MM.1S (cell line): Measurements from ENCODE around the gene KRTAP17-1.
A peak's percentile ranks its signal among the peaks of the same experiment; 100 is the strongest.

ENCODE experiments used
- DNase-seq: peaks from one replicate; pipeline ENCODE4 v3.0.0-alpha.2; 2015
- H2AFZ ChIP-seq: fragments of 300-600 bp; sonication (generic); 2 replicates; pipeline ENCODE4 v1.6.0; 2016; ENCODE audit warnings: antibody characterized with exemption, low read length
- H3F3A ChIP-seq: fragments of 300-600 bp; sonication (generic); 2 replicates; pipeline ENCODE4 v1.6.1; 2016; ENCODE audit warnings: mild to moderate bottlenecking, antibody characterized with exemption, low read length, moderate library complexity, mixed read lengths; ENCODE audit not compliant: insufficient read depth
- H3K27ac ChIP-seq: fragments of 300-600 bp; sonication (generic); 2 replicates; pipeline ENCODE4 v1.5.1; 2016; ENCODE audit warnings: mild to moderate bottlenecking, low read length
- H3K27me3 ChIP-seq: fragments of 300-600 bp; sonication (generic); replicated peaks from 2 replicates; pipeline ENCODE4 v1.6.0; 2016; ENCODE audit warnings: low read length; ENCODE audit not compliant: insufficient read depth
- H3K36me3 ChIP-seq: fragments of 300-600 bp; sonication (generic); replicated peaks from 2 replicates; pipeline ENCODE4 v1.6.1; 2016; ENCODE audit warnings: mild to moderate bottlenecking, low read length, mixed read lengths; ENCODE audit not compliant: insufficient read depth
- H3K4me1 ChIP-seq: fragments of 300-600 bp; sonication (generic); 2 replicates; pipeline ENCODE4 v1.6.1; 2016; ENCODE audit warnings: low read length, mixed read lengths
- H3K4me2 ChIP-seq: fragments of 300-600 bp; sonication (generic); 2 replicates; pipeline ENCODE4 v1.6.0; 2016; ENCODE audit warnings: low read depth, low read length
- H3K4me3 ChIP-seq: fragments of 300-600 bp; sonication (generic); 2 replicates; pipeline ENCODE4 v1.5.1; 2016; ENCODE audit warnings: low read length, mixed read lengths
- H3K79me2 ChIP-seq: fragments of 300-600 bp; sonication (generic); 2 replicates; pipeline ENCODE4 v1.6.1; 2016; ENCODE audit warnings: mixed run types, low read length, mixed read lengths
- H3K9ac ChIP-seq: fragments of 300-600 bp; sonication (generic); 2 replicates; pipeline ENCODE4 v1.6.1; 2016; ENCODE audit warnings: low read length, mixed read lengths
- H3K9me2 ChIP-seq: fragments of 300-600 bp; sonication (generic); replicated peaks from 2 replicates; pipeline ENCODE4 v1.6.1; 2016; ENCODE audit warnings: mild to moderate bottlenecking, low read length, mixed read lengths; ENCODE audit not compliant: insufficient read depth
- H3K9me3 ChIP-seq: fragments of 300-600 bp; sonication (generic); replicated peaks from 2 replicates; pipeline ENCODE4 v1.6.1; 2016; ENCODE audit warnings: mild to moderate bottlenecking, low read length, mixed read lengths; ENCODE audit not compliant: insufficient read depth
- H4K20me1 ChIP-seq: fragments of 300-600 bp; sonication (generic); 2 replicates; pipeline ENCODE4 v1.6.1; 2016; ENCODE audit warnings: mild to moderate bottlenecking, low read length, moderate library complexity, mixed read lengths; ENCODE audit not compliant: insufficient read depth
- EZH2 ChIP-seq: fragments of 300-600 bp; sonication (generic); optimal IDR thresholded peaks from 2 replicates; pipeline ENCODE3; 2017; ENCODE audit warnings: low read depth, mild to moderate bottlenecking, antibody characterized with exemption, low read length, mixed read lengths
- EZH2phosphoT487 ChIP-seq: fragments of 300-600 bp; sonication (generic); IDR thresholded peaks from 2 replicates; pipeline ENCODE4 v1.6.1; 2018; ENCODE audit warnings: antibody characterized with exemption, low read length
- TF ChIP-seq, protein P1 (sequence below): fragments of 300-600 bp; sonication (generic); IDR thresholded peaks from 2 replicates; pipeline ENCODE4 v1.5.1; 2016; ENCODE audit warnings: antibody characterized with exemption, low read length, mixed read lengths

The KRTAP17-1 gene

DNA sequence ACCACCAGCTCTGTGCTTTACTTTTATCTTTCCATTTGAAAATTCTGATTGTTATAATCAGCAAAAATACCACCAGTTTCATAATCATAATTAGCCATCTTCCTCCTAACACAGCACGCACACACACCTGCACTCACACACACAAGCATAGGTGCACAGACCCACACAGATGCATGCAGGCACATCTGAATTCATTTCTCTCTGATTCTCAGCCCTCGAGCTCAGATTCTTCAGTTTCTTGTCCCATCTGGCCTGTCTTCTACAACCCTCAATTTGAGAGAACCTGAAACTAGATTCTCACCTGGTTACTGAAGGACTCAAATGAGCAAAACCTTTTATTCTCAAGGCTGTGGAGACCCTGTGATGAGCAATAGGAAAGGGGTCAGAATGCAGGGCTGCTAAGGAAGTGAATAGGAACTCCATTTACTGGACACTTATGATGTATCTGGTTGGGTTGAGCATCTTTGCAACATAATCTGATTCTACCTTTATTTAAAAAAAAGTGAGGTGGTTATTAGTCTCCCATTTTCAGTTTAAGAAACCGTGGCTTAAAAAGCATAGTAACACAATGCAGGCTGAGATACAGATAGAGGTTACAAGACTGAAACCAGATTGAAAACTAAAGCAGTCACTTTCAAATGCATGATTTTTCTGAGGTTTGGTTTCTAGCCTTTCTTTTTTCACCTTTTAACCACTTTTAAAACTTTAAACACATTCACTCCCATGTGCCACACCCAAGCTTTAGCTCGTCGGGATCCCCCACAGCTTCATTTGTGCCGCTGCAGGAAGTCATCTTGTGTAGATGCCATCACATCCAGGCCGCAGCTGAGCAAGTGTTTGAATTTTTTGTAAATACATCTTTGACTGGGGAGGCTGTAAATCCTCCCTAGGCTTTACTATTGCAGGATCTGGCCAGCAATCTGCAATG lies 25.7 kb upstream of the KRTAP17-1 start:
- Histone ChIP-seq H2AFZ (no peak overlapping the region), H3K36me3 (no peaks in the 10 kb centered on the region), H3K4me3 (no peak overlapping the region), H4K20me1 (no peaks in the 10 kb centered on the region), H3K9me2 (no peaks in the 10 kb centered on the region), H3K27ac (no peak overlapping the region), H3F3A (peaks cover 9% of the 10 kb centered on the region), H3K27me3 (peaks cover 40% of the 10 kb centered on the region), H3K9ac (no peak overlapping the region), H3K79me2 (no peaks in the 10 kb centered on the region), H3K4me1 (peaks cover 23% of the 10 kb centered on the region), H3K9me3 (no peaks in the 10 kb centered on the region), H3K4me2 (peak overlapping the region; percentile 27; the same call in 1 of the 2 replicates)
- peak; percentile 44 for DNase-seq
- TF ChIP-seq EZH2: no peak
- no peak for TF ChIP-seq EZH2phosphoT487
- TF ChIP-seq, protein P1, sequence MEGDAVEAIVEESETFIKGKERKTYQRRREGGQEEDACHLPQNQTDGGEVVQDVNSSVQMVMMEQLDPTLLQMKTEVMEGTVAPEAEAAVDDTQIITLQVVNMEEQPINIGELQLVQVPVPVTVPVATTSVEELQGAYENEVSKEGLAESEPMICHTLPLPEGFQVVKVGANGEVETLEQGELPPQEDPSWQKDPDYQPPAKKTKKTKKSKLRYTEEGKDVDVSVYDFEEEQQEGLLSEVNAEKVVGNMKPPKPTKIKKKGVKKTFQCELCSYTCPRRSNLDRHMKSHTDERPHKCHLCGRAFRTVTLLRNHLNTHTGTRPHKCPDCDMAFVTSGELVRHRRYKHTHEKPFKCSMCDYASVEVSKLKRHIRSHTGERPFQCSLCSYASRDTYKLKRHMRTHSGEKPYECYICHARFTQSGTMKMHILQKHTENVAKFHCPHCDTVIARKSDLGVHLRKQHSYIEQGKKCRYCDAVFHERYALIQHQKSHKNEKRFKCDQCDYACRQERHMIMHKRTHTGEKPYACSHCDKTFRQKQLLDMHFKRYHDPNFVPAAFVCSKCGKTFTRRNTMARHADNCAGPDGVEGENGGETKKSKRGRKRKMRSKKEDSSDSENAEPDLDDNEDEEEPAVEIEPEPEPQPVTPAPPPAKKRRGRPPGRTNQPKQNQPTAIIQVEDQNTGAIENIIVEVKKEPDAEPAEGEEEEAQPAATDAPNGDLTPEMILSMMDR: no peak

DNA sequence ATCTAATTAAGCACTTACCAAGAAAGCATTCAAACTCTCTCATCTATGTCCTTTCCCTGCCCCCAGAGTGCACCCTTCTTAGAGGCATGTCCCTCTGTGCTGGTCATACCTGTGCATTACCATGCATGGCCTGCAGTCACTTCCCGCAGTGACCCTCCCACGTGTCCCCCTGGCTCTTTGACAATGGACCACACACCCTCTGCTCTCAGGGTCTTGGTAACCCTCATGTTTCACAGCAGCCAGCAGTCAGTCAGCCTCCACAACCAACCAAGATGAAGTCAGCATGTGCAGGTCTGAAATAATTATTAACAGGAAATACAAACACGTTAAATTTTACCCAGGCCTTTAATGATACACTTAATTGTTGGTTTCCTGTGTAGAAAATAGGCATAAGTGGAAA lies 25.0 kb upstream of the KRTAP17-1 start:
- H3K4me1 ChIP-seq: peaks cover 23% of the 10 kb centered on the region
- TF ChIP-seq EZH2phosphoT487: no peak
- TF ChIP-seq, protein P1: 0 out of 2 replicates have a peak, but pooled peaks have one; percentile 6

DNA sequence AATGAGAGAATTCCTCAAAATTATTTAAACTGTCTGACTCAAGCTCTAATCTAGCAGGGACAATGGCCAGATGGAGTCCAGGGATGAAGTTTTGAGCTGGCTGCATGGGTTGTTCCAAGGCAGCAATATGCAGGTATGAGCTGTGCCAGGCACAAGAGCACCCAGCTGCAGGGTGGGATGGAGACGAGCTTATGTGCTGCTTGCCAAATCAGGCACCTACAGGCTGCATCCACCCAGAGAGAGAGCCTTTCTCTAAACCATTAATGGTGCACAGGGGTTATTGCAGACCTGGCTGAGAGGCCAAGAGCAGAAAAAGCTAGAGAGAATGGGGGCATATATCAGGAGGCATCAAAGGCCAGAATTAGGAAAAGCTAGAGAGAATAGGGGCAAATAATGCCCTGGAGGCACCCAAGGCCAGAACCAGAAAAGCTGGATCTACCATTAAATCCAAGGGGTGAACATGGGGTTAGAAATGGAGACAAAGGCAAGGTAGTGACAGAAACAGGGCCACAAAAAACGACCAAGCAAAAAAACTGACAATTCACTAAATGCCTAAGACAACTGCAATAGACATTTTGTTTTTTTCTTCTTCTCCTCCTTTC lies 24.2 kb upstream of the KRTAP17-1 start:
- Histone ChIP-seq H3F3A (peaks cover 9% of the 10 kb centered on the region), H3K79me2 (no peaks in the 10 kb centered on the region), H3K36me3 (no peaks in the 10 kb centered on the region), H3K4me3 (no peak overlapping the region), H3K27me3 (peaks cover 40% of the 10 kb centered on the region), H3K4me1 (peaks cover 23% of the 10 kb centered on the region), H3K9me2 (no peaks in the 10 kb centered on the region), H3K27ac (no peak overlapping the region), H3K4me2 (no peak overlapping the region), H3K9ac (no peak overlapping the region), H2AFZ (no peak overlapping the region), H3K9me3 (no peaks in the 10 kb centered on the region), H4K20me1 (no peaks in the 10 kb centered on the region)
- TF ChIP-seq EZH2 (no peak), EZH2phosphoT487 (no peak)
- TF ChIP-seq, protein P1: no peak
- DNase-seq: no peak

More for the DNA sequence above, 25.0 kb upstream of the KRTAP17-1 start:
- Histone ChIP-seq H4K20me1 (no peaks in the 10 kb centered on the region), H3K27ac (no peak overlapping the region), H3K27me3 (peaks cover 42% of the 10 kb centered on the region), H3F3A (peaks cover 9% of the 10 kb centered on the region), H2AFZ (no peak overlapping the region), H3K9ac (no peak overlapping the region), H3K36me3 (no peaks in the 10 kb centered on the region), H3K9me2 (no peaks in the 10 kb centered on the region), H3K4me3 (no peak overlapping the region), H3K9me3 (no peaks in the 10 kb centered on the region), H3K4me2 (peak overlapping the region; percentile 19; the same call in 1 of the 2 replicates), H3K79me2 (no peaks in the 10 kb centered on the region)
- no peak for DNase-seq
